Transverse colon (tissue), 4 donors: Measurements from ENCODE around the gene RASA4. TPM values are rescaled to one million over a fixed set of nuclear protein-coding genes. Genes with fewer than 3 reads are reported as not detected.

Experiments used
- small RNA-seq, 4 donors: library from RNA; depleted of rRNA; stranded (forward); fragments of <200 nt; gene quantifications; one replicate each; pipeline ENCODE3, GENCODE V24; 2016
- total RNA-seq, 4 donors: library from RNA; depleted of rRNA; stranded (reverse); fragments of >200 nt; gene quantifications; one replicate each; pipeline ENCODE4 v1.1.0, GENCODE V29; 2016

RASA4 gene
- total RNA-seq, 4 donors from 2014 or later: 10.9 to 97.3 (median 30.7) TPM

Small RNA genes lying within 50 kb of the gene (small RNA-seq; reads per million reads assigned to genes)
- gene UPK3BL1: 0 reads per million in 4 donors

Other genes with a start within 250 kb of the RASA4 start
- 10 to 100 TPM; 24.8 to 97.3 (median 33.6) TPM for gene PRKRIP1, start 220.4 kb downstream of the RASA4 start, total RNA-seq
- gene ORAI2, start 183.2 kb downstream of the RASA4 start, total RNA-seq: 10 to 100 TPM in 2 of 4 donors, 1 to 10 TPM in 2; 3.1 to 99.9 (median 11.0) TPM
- gene ALKBH4, start 151.9 kb downstream of the RASA4 start, total RNA-seq: 10 to 100 TPM in 2 of 4 donors, 1 to 10 TPM in 2; 1.8 to 21.3 (median 14.0) TPM
- 10 to 100 TPM; 15.7 to 45.6 (median 18.4) TPM for gene LRWD1, start 151.8 kb downstream of the RASA4 start, total RNA-seq
- gene POLR2J, start 137.8 kb downstream of the RASA4 start, total RNA-seq: 10 to 100 TPM in 2 of 4 donors, 1 to 10 TPM in 2; 5.4 to 30.3 (median 15.0) TPM
- gene RASA4B, start 99.0 kb downstream of the RASA4 start, total RNA-seq: 10 to 100 TPM; 10.9 to 41.9 (median 19.8) TPM
- gene UPK3BL2, start 73.1 kb downstream of the RASA4 start, total RNA-seq: 100 to 1,000 TPM in 1 of 4 donors, 10 to 100 TPM in 2, 1 to 10 TPM in 1; 7.8 to 116 (median 30.4) TPM
- not detected for gene SPDYE2, start 65.5 kb downstream of the RASA4 start, total RNA-seq
- gene POLR2J3, start 44.2 kb downstream of the RASA4 start, total RNA-seq: 10 to 100 TPM; 29.8 to 51.3 (median 34.2) TPM
- 10 to 100 TPM; 20.2 to 92.0 (median 48.2) TPM for gene UPK3BL1, start 26.0 kb upstream of the RASA4 start, total RNA-seq
- gene SPDYE2B, start 33.6 kb upstream of the RASA4 start, total RNA-seq: not detected
- 1 to 10 TPM; 1.1 to 6.7 (median 5.2) TPM for gene POLR2J2, start 54.9 kb upstream of the RASA4 start, total RNA-seq
- 10 to 100 TPM; 12.7 to 20.2 (median 17.4) TPM for gene FAM185A, start 132.2 kb upstream of the RASA4 start, total RNA-seq